ENCODE results near the gene PLCB1.

PLCB1 gene

DNA sequence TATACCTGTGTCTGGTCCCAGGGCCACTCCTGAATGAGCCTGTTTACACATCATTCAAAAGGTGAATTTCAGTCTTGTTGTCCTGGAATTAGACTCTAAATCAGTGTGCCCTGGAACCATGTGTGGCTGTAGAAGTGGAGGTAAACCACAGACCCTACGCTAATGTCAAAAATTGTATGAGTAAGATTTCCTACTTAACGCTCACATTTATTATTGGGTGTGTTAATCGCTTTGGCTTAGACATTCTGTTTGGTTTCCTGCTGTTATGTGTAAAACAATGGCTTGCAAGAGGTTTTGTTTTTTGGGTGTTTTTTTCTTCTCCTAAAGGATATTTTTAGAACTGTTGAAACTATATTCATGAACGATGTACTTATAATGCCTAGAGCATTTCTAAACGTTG lies 19.3 kb downstream of the PLCB1 start:
- intact Hi-C loops (cut with DNase I; ENCODE audit: low total_unique reads), result no loop called here
- no peaks in the 10 kb centered on the region for H3K27me3 ChIP-seq
- DNase-seq, result no peak
- H3K36me3 ChIP-seq, result no peaks in the 10 kb centered on the region
- H3K4me1 ChIP-seq, result peaks cover 0 to 60% (median 17%) of the 10 kb centered on the region in 4 donors
- H3K4me3 ChIP-seq, result no peak overlapping the region
- TF ChIP-seq, protein P1, sequence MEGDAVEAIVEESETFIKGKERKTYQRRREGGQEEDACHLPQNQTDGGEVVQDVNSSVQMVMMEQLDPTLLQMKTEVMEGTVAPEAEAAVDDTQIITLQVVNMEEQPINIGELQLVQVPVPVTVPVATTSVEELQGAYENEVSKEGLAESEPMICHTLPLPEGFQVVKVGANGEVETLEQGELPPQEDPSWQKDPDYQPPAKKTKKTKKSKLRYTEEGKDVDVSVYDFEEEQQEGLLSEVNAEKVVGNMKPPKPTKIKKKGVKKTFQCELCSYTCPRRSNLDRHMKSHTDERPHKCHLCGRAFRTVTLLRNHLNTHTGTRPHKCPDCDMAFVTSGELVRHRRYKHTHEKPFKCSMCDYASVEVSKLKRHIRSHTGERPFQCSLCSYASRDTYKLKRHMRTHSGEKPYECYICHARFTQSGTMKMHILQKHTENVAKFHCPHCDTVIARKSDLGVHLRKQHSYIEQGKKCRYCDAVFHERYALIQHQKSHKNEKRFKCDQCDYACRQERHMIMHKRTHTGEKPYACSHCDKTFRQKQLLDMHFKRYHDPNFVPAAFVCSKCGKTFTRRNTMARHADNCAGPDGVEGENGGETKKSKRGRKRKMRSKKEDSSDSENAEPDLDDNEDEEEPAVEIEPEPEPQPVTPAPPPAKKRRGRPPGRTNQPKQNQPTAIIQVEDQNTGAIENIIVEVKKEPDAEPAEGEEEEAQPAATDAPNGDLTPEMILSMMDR (IDR thresholded peaks at IDR 0.05), result no peak
- no peak overlapping the region for H3K27ac ChIP-seq
- H3K9me3 ChIP-seq, result no peaks in the 10 kb centered on the region

DNA sequence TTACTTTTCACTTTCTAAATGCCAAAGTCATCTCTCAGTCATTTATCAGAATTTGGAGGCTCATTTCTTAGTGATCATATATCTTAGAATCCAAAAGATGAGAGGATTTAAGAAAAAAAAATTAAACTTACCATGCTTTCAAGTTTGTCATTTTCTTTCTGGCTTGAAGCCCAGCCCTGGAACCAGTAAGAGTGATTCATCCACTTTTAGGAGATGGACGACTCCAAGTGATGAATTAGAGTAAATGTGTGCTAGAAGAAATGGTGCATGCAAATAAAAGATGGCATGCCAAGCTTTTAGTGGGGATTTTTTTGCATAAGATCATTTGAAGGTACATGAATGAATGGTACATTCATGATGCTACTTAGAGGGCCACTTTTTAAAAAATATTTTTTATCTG lies 20.1 kb downstream of the PLCB1 start:
- no peaks in the 10 kb centered on the region for H3K27me3 ChIP-seq
- peaks cover 0 to 64% (median 17%) of the 10 kb centered on the region in 4 donors for H3K4me1 ChIP-seq
- intact Hi-C loops (cut with DNase I; ENCODE audit: low total_unique reads), result no loop called here
- TF ChIP-seq, protein P1 (IDR thresholded peaks at IDR 0.05), result no peak
- H3K9me3 ChIP-seq, result no peaks in the 10 kb centered on the region
- DNase-seq, result no peak
- H3K36me3 ChIP-seq, result no peaks in the 10 kb centered on the region
- H3K4me3 ChIP-seq, result no peak overlapping the region
- no peak overlapping the region for H3K27ac ChIP-seq

DNA sequence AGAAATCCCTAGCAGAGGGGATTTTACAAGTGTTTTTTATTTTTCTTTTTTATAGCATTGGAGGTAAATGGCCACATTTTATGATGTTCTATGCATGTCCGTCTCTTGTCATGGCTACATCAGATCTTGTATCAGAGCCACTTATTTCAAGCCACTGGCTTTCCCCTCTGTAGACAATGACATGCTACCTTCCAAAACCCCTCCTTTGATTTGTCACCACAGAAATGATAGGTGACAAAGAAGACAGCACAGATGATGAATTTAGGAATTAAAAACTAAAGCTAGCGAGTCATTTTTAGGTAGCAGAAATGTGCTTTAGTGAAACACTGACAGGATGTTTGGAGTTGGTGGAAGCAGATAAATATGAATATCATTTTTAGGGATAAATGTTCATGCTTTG lies 20.8 kb downstream of the PLCB1 start:
- Histone ChIP-seq H3K36me3 (no peaks in the 10 kb centered on the region), H3K9me3 (no peaks in the 10 kb centered on the region), H3K4me3 (no peak overlapping the region), H3K4me1 (peaks cover 0 to 64% (median 17%) of the 10 kb centered on the region in 4 donors), H3K27me3 (no peaks in the 10 kb centered on the region), H3K27ac (no peak overlapping the region)
- no peak for DNase-seq
- intact Hi-C loops (cut with DNase I; ENCODE audit: low total_unique reads), result no loop called here
- TF ChIP-seq, protein P1 (IDR thresholded peaks at IDR 0.05), result no peak

DNA sequence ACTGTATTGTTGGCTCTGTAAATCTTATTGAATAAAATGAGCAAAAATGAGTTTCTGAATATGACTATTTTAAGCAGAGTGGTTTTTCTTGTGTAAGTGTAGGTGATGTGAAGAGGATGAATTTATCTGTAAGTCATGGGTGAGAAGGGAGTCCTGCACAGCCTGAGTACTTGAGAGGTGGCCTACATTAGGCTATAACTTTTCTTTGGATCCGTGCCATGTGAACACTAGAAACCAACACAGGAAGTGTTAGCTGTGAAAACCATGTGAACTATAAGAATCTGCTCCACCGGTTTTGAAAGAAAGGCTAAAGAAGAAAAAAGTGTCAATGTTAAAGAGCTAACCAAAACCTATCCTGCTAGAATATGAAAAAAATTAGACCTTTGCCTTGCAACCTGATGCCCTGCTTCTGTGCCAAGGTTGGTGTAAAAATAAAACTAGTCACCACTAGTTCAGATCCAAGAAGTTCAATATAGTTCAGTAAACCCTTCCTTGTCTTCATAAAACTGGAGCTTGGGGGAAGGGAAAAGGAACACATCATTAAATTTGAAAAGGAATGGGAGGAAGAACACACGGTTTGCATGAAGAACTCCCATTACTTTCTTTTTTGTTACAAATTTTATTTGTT lies 21.3 kb downstream of the PLCB1 start:
- TF ChIP-seq, protein P1 (IDR thresholded peaks at IDR 0.05), result no peak
- Histone ChIP-seq H3K27me3 (no peaks in the 10 kb centered on the region), H3K4me1 (peaks cover 0 to 59% (median 17%) of the 10 kb centered on the region in 4 donors), H3K9me3 (no peaks in the 10 kb centered on the region), H3K4me3 (no peak overlapping the region), H3K36me3 (no peaks in the 10 kb centered on the region), H3K27ac (no peak overlapping the region)
- DNase-seq, result no peak
- intact Hi-C loops (cut with DNase I; ENCODE audit: low total_unique reads), result no loop called here

GRCh38 chr20:8154638-8155037 lies 22.6 kb downstream of the PLCB1 start:
- intact Hi-C loops (cut with DNase I; ENCODE audit: low total_unique reads), result no loop called here
- H3K4me3 ChIP-seq, result no peak overlapping the region
- TF ChIP-seq, protein P1 (IDR thresholded peaks at IDR 0.05), result no peak
- H3K4me1 ChIP-seq, result peaks cover 0 to 53% (median 17%) of the 10 kb centered on the region in 4 donors
- no peaks in the 10 kb centered on the region for H3K9me3 ChIP-seq
- no peak for DNase-seq
- H3K27me3 ChIP-seq, result no peaks in the 10 kb centered on the region
- no peaks in the 10 kb centered on the region for H3K36me3 ChIP-seq
- no peak overlapping the region for H3K27ac ChIP-seq

DNA sequence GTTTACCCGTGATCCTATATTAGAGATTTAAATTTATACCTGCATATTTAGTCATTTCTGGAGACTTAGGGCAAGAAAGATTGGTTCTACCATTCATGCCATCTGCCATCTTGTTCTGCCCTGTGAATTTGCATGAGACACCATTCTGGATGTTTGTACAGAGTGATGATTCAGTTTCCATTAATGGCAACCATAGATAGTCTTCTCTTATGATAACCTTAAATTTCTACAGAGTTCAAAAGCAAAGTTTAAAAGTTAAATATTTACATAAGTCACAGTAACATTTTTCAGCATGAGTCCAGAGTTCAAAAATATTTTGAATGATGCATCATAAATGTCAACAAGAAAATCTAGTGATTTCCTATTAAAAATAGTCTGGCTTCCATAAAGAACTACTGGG lies 23.2 kb downstream of the PLCB1 start:
- Histone ChIP-seq H3K27me3 (no peaks in the 10 kb centered on the region), H3K4me3 (no peak overlapping the region), H3K36me3 (no peaks in the 10 kb centered on the region), H3K9me3 (no peaks in the 10 kb centered on the region), H3K27ac (no peak overlapping the region), H3K4me1 (peaks cover 0 to 51% (median 16%) of the 10 kb centered on the region in 4 donors)
- TF ChIP-seq, protein P1 (IDR thresholded peaks at IDR 0.05), result no peak
- DNase-seq, result no peak
- intact Hi-C loops (cut with DNase I; ENCODE audit: low total_unique reads), result no loop called here
